Head of caudate nucleus (tissue), 42 donors: Measurements from ENCODE around the gene CAMP.
"Not testable (repeated sequence)": the region's sequence is repeated elsewhere in the genome, so short reads cannot be mapped to it uniquely, and the experiment has no call there.

Experiments
- DNase-seq, 42 donors: peaks; one replicate each; pipeline versions ENCODE4 v3.0.0 to v3.0.0-alpha.2; 2020 to 2021; ENCODE audit warnings: mixed read lengths in 7 of 42
- intact Hi-C: fragments of 100-400 bp; cut with DNase I; formaldehyde crosslinking; loops from one replicate; pipeline ENCODE4 v1.15.0; 2022

Gene CAMP

DNA sequence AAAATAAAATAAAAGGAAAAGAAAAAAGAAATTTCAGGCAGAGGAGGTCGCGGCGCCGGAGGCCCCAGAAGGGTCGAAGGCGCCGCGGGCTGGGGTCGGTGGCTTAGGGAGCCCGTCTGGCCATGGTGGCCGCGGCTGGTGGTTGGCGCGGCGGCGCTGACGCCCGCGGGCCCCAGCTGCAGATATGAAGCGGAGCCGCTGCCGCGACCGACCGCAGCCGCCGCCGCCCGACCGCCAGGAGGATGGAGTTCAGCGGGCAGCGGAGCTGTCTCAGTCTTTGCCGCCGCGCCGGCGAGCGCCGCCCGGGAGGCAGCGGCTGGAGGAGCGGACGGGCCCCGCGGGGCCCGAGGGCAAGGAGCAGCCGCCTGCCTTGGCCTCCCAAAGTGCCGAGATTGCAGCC, 12.8 kb upstream of the CAMP start:
- DNase-seq, intact Hi-C loops: not testable (repeated sequence)

DNA sequence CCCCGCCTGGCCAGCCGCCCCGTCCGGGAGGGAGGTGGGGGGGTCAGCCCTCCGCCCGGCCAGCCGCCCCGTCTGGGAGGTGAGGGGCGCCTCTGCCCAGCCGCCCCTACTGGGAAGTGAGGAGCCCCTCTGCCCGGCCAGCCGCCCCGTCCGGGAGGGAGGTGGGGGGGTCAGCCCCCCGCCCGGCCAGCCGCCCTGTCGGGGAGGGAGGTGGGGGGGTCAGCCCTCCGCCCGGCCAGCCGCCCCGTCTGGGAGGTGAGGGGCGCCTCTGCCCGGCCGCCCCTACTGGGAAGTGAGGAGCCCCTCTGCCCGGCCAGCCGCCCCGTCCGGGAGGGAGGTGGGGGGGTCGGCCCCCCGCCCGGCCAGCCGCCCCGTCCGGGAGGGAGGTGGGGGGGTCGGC, 11.5 kb upstream of the CAMP start:
- DNase-seq, intact Hi-C loops: not testable (repeated sequence)

DNA sequence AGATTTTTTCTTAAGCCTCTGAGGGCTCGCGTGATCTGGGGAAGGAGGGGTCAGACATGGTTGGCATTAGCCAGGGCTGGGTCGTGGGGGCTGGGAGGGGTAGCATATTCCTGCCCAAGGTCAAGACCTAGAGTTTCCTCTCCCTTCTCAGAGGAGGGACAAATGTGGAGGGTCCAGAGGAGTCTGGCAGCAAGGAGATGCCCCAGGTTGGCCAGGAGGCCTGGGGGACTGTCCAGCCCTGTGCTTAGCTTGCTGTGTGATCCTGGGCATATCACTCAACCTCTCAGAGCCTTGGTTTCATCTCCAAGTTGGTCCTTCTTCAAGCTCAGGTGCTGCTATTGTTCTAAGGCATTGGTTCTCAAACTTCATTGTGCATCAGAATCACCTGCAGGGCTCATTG, 9.1 kb upstream of the CAMP start:
- no peak for DNase-seq
- intact Hi-C loops, result no loop called here

- DNase-seq, result peak in 1 of 42 donors; percentile 10
- intact Hi-C loops, result no loop called here
Measured at GRCh38 chr3:48215019-48215418, 8.3 kb upstream of the CAMP start.

- intact Hi-C loops, result no loop called here
- peak in 12 of 42 donors; percentile 9 to 58 (median 22) for DNase-seq
Measured at GRCh38 chr3:48215466-48215865, 7.8 kb upstream of the CAMP start.

GRCh38 chr3:48215876-48216275, 7.4 kb upstream of the CAMP start:
- DNase-seq, result peak in 16 of 42 donors; percentile 10 to 62 (median 40)

DNA sequence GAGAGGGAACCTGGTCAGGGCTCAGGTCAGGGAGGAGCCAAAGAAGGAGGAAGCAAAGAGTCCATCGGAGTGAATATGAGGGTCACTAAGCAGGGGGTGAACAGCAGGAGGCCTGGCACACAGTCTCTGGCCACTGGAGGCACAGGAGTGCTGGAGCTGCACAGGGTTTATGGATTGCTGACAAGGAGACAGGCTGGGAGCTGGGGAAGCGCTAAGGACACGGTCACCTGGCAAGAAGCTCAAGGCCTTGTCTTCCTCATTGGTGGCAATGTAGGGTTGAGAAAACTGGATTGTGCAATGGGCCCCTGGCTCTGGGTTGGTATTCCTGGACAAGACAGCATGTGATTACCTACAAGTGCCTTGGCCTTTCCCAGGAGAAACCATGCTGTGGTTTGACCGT, 5.8 kb upstream of the CAMP start:
- DNase-seq, result peak in 2 of 42 donors; percentile 6 to 19
- intact Hi-C loops, result no loop called here

More at GRCh38 chr3:48215876-48216275, 7.4 kb upstream of the CAMP start:
- intact Hi-C loops, result no loop called here

GRCh38 chr3:48218537-48218936, 4.8 kb upstream of the CAMP start:
- intact Hi-C loops, result no loop called here
- no peak for DNase-seq

GRCh38 chr3:48219543-48219942, 3.8 kb upstream of the CAMP start:
- intact Hi-C loops, result no loop called here
- no peak for DNase-seq

- intact Hi-C loops, result no loop called here
- no peak for DNase-seq
Measured at GRCh38 chr3:48220746-48221145, 2.5 kb upstream of the CAMP start.

- intact Hi-C loops, result no loop called here
- no peak for DNase-seq
Measured at GRCh38 chr3:48225587-48225986, 2.3 kb downstream of the CAMP start.

DNA sequence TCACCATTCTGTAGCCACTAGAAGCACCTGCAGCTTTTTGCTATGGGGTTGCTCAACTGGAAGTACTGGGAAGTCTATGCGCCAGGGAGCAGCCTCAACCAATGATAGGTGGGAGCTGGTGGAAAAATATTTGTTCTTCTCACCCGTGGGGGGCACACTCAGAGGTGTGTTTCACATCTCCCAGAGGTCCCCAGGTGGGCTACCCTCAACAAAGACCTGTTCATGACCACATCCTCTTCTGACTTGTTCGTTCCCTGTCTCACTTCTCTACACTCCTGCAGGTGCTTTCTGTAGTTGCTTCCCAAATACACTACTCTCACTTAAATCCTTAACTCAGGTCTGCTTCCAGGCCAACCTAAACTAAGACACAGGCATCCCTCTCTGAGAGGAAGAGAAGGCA, 3.6 kb downstream of the CAMP start:
- no peak for DNase-seq
- intact Hi-C loops, result no loop called here

DNA sequence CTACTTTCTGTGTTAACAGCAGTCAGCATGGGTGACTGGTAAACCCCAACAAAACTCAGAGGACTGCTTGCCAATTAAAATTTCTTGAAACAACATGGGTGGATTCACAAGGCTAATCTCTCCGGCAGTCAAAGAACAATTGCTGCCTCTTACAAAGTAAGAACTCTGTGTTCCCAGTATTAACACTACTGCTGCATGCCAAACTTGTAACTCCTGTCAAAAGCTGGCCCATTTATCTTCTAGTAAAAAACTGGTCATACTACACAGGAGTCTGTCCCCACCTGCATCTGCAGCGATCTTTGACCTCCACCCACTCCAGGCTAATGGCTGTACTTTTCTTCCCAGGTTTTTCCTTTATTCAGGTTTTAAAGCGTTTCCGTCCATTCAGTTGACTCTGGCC, 8.9 kb downstream of the CAMP start:
- intact Hi-C loops, result no loop called here
- no peak for DNase-seq

DNA sequence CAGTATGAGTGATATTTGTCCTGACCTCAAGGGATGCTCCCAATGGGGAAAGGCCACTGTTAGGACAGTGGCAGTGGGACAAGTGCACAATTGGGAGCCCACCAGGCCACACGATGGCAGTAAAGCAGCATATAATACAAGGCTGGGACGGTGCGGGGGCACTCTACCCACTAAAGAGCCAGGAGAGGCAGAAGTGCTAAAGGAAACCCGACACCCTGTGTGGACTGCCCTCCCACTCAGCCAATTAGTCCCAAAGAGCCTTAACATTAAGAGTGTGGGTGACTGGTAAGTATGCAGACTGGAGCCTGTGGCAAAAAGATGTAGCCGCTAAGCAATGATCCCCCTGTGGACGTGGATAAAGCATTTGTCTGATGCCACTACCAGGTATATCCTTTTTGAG, 9.4 kb downstream of the CAMP start:
- intact Hi-C loops, result no loop called here
- DNase-seq, result peak; percentile 54 to 93 (median 86)

- DNase-seq, result no peak
- intact Hi-C loops, result no loop called here
Measured at GRCh38 chr3:48233542-48233941, 10.2 kb downstream of the CAMP start.

DNA sequence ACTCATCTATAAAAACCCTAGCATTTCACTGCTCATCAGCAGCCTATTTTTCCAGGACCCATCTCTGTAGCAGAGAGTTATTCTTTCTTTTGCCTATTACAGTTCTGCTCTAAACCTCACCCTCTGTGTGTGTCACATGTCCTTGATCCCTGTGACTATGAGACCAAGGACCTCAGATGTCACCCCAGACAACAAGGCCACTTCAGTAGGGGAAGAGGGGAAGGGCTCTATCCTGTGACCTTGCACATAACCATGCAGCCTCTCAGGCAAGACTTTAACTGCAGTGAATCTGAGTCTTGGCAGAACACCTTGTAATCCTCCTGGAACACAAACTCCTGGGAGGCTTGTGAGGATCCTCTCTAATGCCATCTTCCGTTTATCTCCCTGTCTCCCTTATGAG, 13.2 kb downstream of the CAMP start:
- DNase-seq, result no peak
- intact Hi-C loops, result no loop called here

GRCh38 chr3:48238531-48239085, 15.3 kb downstream of the CAMP start:
- DNase-seq, result no peak
- intact Hi-C loops, result no loop called here

DNA sequence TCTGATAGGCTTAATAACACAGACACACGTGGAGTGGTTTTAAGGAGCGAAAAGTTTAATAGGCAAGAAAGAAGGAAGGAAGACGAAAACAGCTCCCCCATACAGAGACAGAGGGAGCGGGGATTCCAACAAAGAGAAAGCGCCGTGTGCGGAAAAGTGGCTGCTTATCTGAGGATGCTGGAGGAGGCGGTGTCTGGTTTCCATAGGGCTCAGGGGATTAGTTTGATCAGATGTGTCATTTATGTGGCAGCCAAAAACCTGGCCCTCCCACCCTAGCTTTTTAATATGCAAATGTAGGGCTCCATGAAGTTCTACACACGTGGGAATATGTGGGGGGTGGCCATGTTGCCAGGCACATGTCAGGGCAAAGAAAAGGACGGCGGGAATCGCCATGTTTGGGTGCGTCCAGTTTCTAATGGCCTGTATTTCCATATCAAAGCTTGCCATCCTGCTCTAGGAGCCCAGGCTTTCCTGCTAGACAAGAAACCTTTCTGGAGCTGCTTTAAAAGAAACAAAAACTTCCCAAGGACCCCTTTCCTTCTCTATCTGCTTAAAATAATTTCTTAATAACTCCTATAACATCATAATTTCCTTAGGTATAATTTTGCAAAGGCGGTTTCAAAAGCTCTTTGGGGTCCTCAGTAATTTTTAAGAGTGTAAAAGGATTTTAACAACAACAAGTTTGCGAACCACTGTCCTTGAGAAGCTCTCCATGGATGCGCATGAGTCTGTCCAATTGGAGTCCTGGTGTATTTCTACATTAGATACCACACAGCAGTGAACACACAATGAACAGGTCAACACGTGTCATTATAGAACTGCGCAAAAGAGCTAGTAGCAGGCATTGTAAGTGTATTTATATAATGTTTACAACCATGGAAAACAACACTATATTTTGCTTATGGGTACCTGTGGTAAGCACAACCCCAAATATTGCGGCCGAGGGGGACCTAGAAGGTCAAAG, 17.0 kb downstream of the CAMP start:
- DNase-seq, result no peak
- intact Hi-C loops, result no loop called here

DNA sequence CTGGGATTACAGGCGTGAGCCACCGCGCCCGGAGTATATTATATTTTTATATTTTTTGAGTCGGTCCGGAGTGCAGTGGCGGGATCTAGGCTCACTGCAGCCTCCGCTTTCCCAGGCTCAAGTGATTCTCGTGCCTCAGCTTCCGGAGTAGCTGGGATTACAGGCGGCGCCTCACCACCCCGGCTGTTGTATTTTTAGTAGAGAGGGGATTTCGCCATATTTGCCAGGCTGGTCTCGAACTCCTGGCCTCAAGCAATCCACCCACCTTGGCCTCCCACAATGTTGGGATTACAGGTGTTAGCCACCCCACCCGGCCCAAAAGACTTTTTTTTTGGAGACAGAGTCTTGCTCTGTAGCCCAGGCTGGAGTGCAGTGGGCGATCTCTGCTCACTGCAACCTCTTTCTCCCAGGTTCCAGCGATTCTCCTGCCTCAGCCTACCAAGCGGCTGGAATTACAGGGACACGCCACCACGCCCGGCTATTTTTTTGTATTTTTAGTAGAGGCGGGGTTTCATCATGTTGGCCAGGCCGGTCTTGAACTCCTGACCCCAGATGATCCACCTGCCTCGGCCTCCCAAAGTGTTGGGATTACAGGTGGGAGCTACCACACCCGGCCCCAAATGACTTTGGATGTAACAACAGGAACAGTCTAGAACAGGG, 18.6 kb downstream of the CAMP start:
- intact Hi-C loops, result no loop called here
- DNase-seq, result peak in 2 of 42 donors; percentile 14 to 36

DNA sequence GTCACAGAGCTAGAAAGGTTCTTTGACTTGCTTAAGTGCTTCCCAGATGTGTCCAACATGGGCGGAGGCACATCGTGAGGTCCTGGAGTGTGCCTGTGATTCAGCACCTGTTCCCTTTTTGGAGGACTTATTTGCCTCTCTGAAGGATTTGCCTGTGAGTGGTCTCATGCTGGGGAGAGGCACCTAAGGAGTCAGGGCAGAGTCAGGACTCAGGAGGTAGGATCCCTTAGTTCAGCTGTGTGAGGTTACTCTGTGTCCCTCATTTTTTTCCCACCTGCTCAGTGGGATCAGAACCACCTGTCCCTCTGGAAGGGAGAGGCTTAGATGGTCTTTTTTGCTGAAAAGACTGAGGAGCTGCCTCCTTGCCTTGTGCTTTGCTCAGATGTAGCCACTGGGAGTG, 20.6 kb downstream of the CAMP start:
- no peak for DNase-seq
- intact Hi-C loops, result no loop called here
